ENCODE measurements around the gene NGB. TPM values are rescaled to one million over a fixed set of nuclear protein-coding genes. Genes with fewer than 3 reads are reported as not detected.

Gene NGB
- total and polyA plus RNA-seq, 2 of the 8 experiments (the other 6 are each of a cell fraction or from before 2014, with no cell fraction given): 0.30 to 0.60 TPM

GRCh38 chr14:77230914-77231313 is 40.1 kb downstream of the NGB start (continued):
- TF ChIP-seq MAX (IDR thresholded peaks at IDR 0.05) (no peak), USF2 (IDR thresholded peaks at IDR 0.05; ENCODE audit: low read length) (no peak), KDM4A (IDR thresholded peaks at IDR 0.05; ENCODE audit: low read depth, low read length, severe bottlenecking) (no peak), EP300 (IDR thresholded peaks at IDR 0.05; ENCODE audit: borderline replicate concordance in 1 of 2, low read depth in 2 of 2, low read length in 2 of 2) (no peak), KDM5A (IDR thresholded peaks at IDR 0.05; ENCODE audit: low read length) (no peak)

Data from H1 (cell line).